Esophagus muscularis mucosa (tissue), 4 donors: ENCODE data around the gene PARP12.

Experiments used
- EP300 ChIP-seq: sonication (generic); formaldehyde crosslinking; IDR thresholded peaks from one replicate; pipeline ENCODE4 v1.6.1; 2017; ENCODE audit warnings: antibody characterized with exemption
- POLR2A ChIP-seq: fragments of 450-650 bp; IDR thresholded peaks from one replicate; pipeline ENCODE4 v1.6.1; 2017; ENCODE audit warnings: antibody characterized with exemption, moderate library complexity, mild to moderate bottlenecking, low read depth
- POLR2AphosphoS5 ChIP-seq, 2 donors: sonication (generic); formaldehyde crosslinking; IDR thresholded peaks; one replicate each; pipeline ENCODE4 v1.6.1; 2017; ENCODE audit warnings: antibody characterized with exemption in 2 of 2
- TF ChIP-seq, protein P1 (sequence below), 3 experiments: fragments of 200-600 bp in 2 of 3; fragments of 450-650 bp in 1 of 3; sonication (generic) in 2 of 3; IDR thresholded peaks; one replicate each; pipeline ENCODE4 v1.5.1; 2017 to 2019; ENCODE audit warnings: antibody characterized with exemption in 3 of 3, mild to moderate bottlenecking in 2 of 3, moderate library complexity in 1 of 3

- TF ChIP-seq POLR2AphosphoS5 (IDR thresholded peaks at IDR 0.05): no peak
- no peak for TF ChIP-seq POLR2A
- TF ChIP-seq, protein P1, sequence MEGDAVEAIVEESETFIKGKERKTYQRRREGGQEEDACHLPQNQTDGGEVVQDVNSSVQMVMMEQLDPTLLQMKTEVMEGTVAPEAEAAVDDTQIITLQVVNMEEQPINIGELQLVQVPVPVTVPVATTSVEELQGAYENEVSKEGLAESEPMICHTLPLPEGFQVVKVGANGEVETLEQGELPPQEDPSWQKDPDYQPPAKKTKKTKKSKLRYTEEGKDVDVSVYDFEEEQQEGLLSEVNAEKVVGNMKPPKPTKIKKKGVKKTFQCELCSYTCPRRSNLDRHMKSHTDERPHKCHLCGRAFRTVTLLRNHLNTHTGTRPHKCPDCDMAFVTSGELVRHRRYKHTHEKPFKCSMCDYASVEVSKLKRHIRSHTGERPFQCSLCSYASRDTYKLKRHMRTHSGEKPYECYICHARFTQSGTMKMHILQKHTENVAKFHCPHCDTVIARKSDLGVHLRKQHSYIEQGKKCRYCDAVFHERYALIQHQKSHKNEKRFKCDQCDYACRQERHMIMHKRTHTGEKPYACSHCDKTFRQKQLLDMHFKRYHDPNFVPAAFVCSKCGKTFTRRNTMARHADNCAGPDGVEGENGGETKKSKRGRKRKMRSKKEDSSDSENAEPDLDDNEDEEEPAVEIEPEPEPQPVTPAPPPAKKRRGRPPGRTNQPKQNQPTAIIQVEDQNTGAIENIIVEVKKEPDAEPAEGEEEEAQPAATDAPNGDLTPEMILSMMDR (IDR thresholded peaks at IDR 0.05): no peak
- no peak for TF ChIP-seq EP300
Measured at GRCh38 chr7:140042386-140042670, 20.4 kb downstream of the PARP12 start.
